IMR-90 (cell line): ENCODE data around the gene KIFBP. TPM values are rescaled to one million over a fixed set of nuclear protein-coding genes. Genes with fewer than 3 reads are reported as not detected.

Experiments
- ATAC-seq: fragments of 200-7000 bp; cut with Tn5 transposase; 2 replicates; pipeline ENCODE4 v1.9.1; 2020; ENCODE audit warnings: low read depth, mild to moderate bottlenecking, moderate library complexity
- BruUV-seq: library from RNA; stranded (reverse); fragments of 400-500 nt; replicated peaks from 2 replicates; lab custom pipeline; 2021; lab: Mats Ljungman, UMichigan
- CTCF ChIA-PET: fragments of 300-600 bp; formaldehyde crosslinking; extraction: SDS; loops from one replicate; lab custom pipeline; 2021; ENCODE audit warnings: antibody characterized with exemption; lab: Yijun Ruan, JAX
- POLR2A ChIA-PET: fragments of 300-600 bp; sonication (Branson Sonifier 250); formaldehyde crosslinking; loops from one replicate; lab custom pipeline; 2022; ENCODE audit warnings: antibody characterized with exemption; ENCODE audit not compliant: unreplicated experiment; lab: Charles Lee
- DNase-seq: peaks from one replicate; pipeline ENCODE4 v3.0.0; 2013
- H2AFZ ChIP-seq: replicated peaks from 2 replicates; pipeline ENCODE3; 2013; ENCODE audit warnings: low read length, mild to moderate bottlenecking; ENCODE audit not compliant: poor library complexity
- H2AK5ac ChIP-seq: 2 replicates; pipeline ENCODE4 v1.6.1; 2013; ENCODE audit warnings: low read depth, low read length, inconsistent platforms
- H2AK9ac ChIP-seq: replicated peaks from 2 replicates; pipeline ENCODE3; 2013; ENCODE audit warnings: mild to moderate bottlenecking, low read depth, low read length, moderate library complexity; ENCODE audit not compliant: poor library complexity
- H2BK120ac ChIP-seq: 2 replicates; pipeline ENCODE4 v1.6.1; 2013; ENCODE audit warnings: low read depth, low read length, inconsistent platforms
- H2BK15ac ChIP-seq: 3 replicates; pipeline ENCODE4 v1.6.1; 2013; ENCODE audit warnings: low read depth, low read length, inconsistent platforms
- H2BK20ac ChIP-seq: 2 replicates; pipeline ENCODE4 v1.6.1; 2013; ENCODE audit warnings: low read depth, mild to moderate bottlenecking, inconsistent platforms, low read length, moderate library complexity
- H2BK5ac ChIP-seq: 2 replicates; pipeline ENCODE4 v1.6.1; 2013; ENCODE audit warnings: mild to moderate bottlenecking, low read depth, low read length, inconsistent platforms; ENCODE audit not compliant: poor library complexity, severe bottlenecking
- H3K14ac ChIP-seq: replicated peaks from 2 replicates; pipeline ENCODE4 v1.6.1; 2013; ENCODE audit warnings: low read depth, low read length, inconsistent platforms
- H3K18ac ChIP-seq: 2 replicates; pipeline ENCODE4 v1.6.1; 2013; ENCODE audit warnings: low read depth, low read length, control low read depth
- H3K23ac ChIP-seq: 2 replicates; pipeline ENCODE4 v1.6.1; 2013; ENCODE audit warnings: low read depth, low read length, inconsistent platforms
- H3K27ac ChIP-seq: 2 replicates; pipeline ENCODE4 v1.5.1; 2013; ENCODE audit warnings: mild to moderate bottlenecking, control low read depth, low read length; ENCODE audit not compliant: insufficient read depth
- H3K27me3 ChIP-seq: 2 replicates; pipeline ENCODE4 v1.6.1; 2013; ENCODE audit warnings: low read length; ENCODE audit not compliant: control insufficient read depth, insufficient read depth
- H3K36me3 ChIP-seq: 2 replicates; pipeline ENCODE4 v1.6.1; 2013; ENCODE audit warnings: low read length, mixed read lengths; ENCODE audit not compliant: control insufficient read depth, insufficient read depth
- H3K4ac ChIP-seq: 2 replicates; pipeline ENCODE4 v1.6.1; 2013; ENCODE audit warnings: low read depth, low read length, inconsistent platforms
- H3K4me1 ChIP-seq: 2 replicates; pipeline ENCODE4 v1.6.1; 2013; ENCODE audit warnings: low read length, mixed read lengths; ENCODE audit not compliant: control insufficient read depth, insufficient read depth
- H3K4me2 ChIP-seq: 2 replicates; pipeline ENCODE4 v1.6.1; 2013; ENCODE audit warnings: low read depth, mild to moderate bottlenecking, control low read depth, low read length, moderate library complexity
- H3K4me3 ChIP-seq: 2 replicates; pipeline ENCODE4 v1.5.1; 2013; ENCODE audit warnings: low read depth, mild to moderate bottlenecking, control low read depth, low read length, moderate library complexity; ENCODE audit not compliant: insufficient read depth
- H3K56ac ChIP-seq: 2 replicates; pipeline ENCODE4 v1.6.1; 2013; ENCODE audit warnings: low read length, inconsistent platforms; ENCODE audit not compliant: insufficient read depth; ENCODE audit errors: extremely low read depth
- H3K79me1 ChIP-seq, 2 experiments: 2 replicates each; pipeline ENCODE4 v1.6.1; 2013; ENCODE audit warnings: low read length in 2 of 2, inconsistent platforms in 1 of 2, low read depth in 1 of 2
- H3K9ac ChIP-seq: 2 replicates; pipeline ENCODE4 v1.6.1; 2013; ENCODE audit warnings: low read depth, low read length, control low read depth
- H3K9me1 ChIP-seq: 2 replicates; pipeline ENCODE4 v1.6.1; 2013; ENCODE audit warnings: low read length, inconsistent platforms; ENCODE audit not compliant: insufficient read depth
- H3K9me3 ChIP-seq: 2 replicates; pipeline ENCODE4 v1.6.1; 2013; ENCODE audit warnings: low read length; ENCODE audit not compliant: control insufficient read depth, insufficient read depth
- H4K20me1 ChIP-seq: 2 replicates; pipeline ENCODE4 v1.6.1; 2013; ENCODE audit warnings: low read length, inconsistent platforms; ENCODE audit not compliant: insufficient read depth
- H4K5ac ChIP-seq: 2 replicates; pipeline ENCODE4 v1.6.1; 2013; ENCODE audit warnings: mild to moderate bottlenecking, low read depth, low read length, control low read depth
- H4K8ac ChIP-seq, 2 experiments: 2 replicates each; pipeline ENCODE4 v1.6.1; 2013; ENCODE audit warnings: low read depth in 2 of 2, low read length in 2 of 2, control low read depth in 1 of 2, inconsistent platforms in 1 of 2
- H4K91ac ChIP-seq: 2 replicates; pipeline ENCODE4 v1.6.1; 2013; ENCODE audit warnings: low read depth, low read length, inconsistent platforms; ENCODE audit not compliant: insufficient read depth
- BHLHE40 ChIP-seq: fragments of 150-350 bp; IDR thresholded peaks from 2 replicates; pipeline ENCODE4 v1.6.1; 2016; ENCODE audit warnings: mild to moderate bottlenecking, low read depth, low read length
- CEBPB ChIP-seq: IDR thresholded peaks from 2 replicates; pipeline ENCODE4 v1.6.1; 2012; ENCODE audit warnings: low read depth, low read length, improper control_type of control experiment
- CHD1 ChIP-seq: IDR thresholded peaks from 2 replicates; pipeline ENCODE4 v1.6.1; 2012; ENCODE audit warnings: low read depth, low read length, improper control_type of control experiment
- CTCF ChIP-seq: conservative IDR thresholded peaks from 2 replicates; pipeline ENCODE4 v1.5.1; 2012; ENCODE audit warnings: mild to moderate bottlenecking, low read depth, low read length, improper control_type of control experiment
- ELK1 ChIP-seq: fragments of 150-350 bp; IDR thresholded peaks from 2 replicates; pipeline ENCODE4 v1.6.1; 2016; ENCODE audit warnings: low read depth, mild to moderate bottlenecking, low read length, moderate library complexity, borderline replicate concordance
- FOS ChIP-seq: fragments of 150-350 bp; IDR thresholded peaks from 2 replicates; pipeline ENCODE4 v1.6.1; 2016; ENCODE audit warnings: low read depth, low read length
- MAFK ChIP-seq: IDR thresholded peaks from 2 replicates; pipeline ENCODE4 v1.6.1; 2012; ENCODE audit warnings: low read depth, low read length, improper control_type of control experiment
- MAZ ChIP-seq: IDR thresholded peaks from 2 replicates; pipeline ENCODE4 v1.6.1; 2012; ENCODE audit warnings: low read depth, mild to moderate bottlenecking, low read length, improper control_type of control experiment, moderate library complexity, borderline replicate concordance
- MXI1 ChIP-seq: IDR thresholded peaks from 2 replicates; pipeline ENCODE4 v1.6.1; 2012; ENCODE audit warnings: low read depth, mild to moderate bottlenecking, low read length, moderate library complexity, borderline replicate concordance
- NFE2L2 ChIP-seq: fragments of 150-350 bp; IDR thresholded peaks from 2 replicates; pipeline ENCODE4 v1.6.1; 2016; ENCODE audit warnings: low read depth, mild to moderate bottlenecking, low read length
- POLR2A ChIP-seq: IDR thresholded peaks from 2 replicates; pipeline ENCODE4 v1.6.1; 2012; ENCODE audit warnings: mild to moderate bottlenecking, low read depth, low read length
- RAD21 ChIP-seq: IDR thresholded peaks from 2 replicates; pipeline ENCODE4 v1.6.1; 2012; ENCODE audit warnings: low read length, improper control_type of control experiment
- RCOR1 ChIP-seq: IDR thresholded peaks from 2 replicates; pipeline ENCODE4 v1.6.1; 2012; ENCODE audit warnings: mild to moderate bottlenecking, low read length, improper control_type of control experiment; ENCODE audit not compliant: insufficient replicate concordance
- RFX5 ChIP-seq: IDR thresholded peaks from 2 replicates; pipeline ENCODE4 v1.8.0; 2012; ENCODE audit warnings: low read depth, mild to moderate bottlenecking, low read length, moderate library complexity
- SMC3 ChIP-seq: fragments of 150-350 bp; IDR thresholded peaks from 2 replicates; pipeline ENCODE4 v1.6.1; 2016; ENCODE audit warnings: low read depth, mild to moderate bottlenecking, antibody characterized with exemption, low read length, moderate library complexity
- WGBS, 2 experiments: methylation state at CpG; one replicate each; pipeline versions ENCODE4 v1.1.5 to v1.1.7; 2013; ENCODE audit warnings: missing lambda C conversion rate in 2 of 2; ENCODE audit not compliant: insufficient read length in 1 of 2; ENCODE audit errors: extremely low coverage in 2 of 2; 5-methylcytosine and 5-hydroxymethylcytosine counted together
- dilution Hi-C: fragments of 300-500 bp; cut with HindIII; formaldehyde crosslinking; loops from one replicate; pipeline ENCODE4 v1.14.3; 2018; ENCODE audit warnings: low sequenced_read_pairs; ENCODE audit not compliant: unreplicated experiment
- in situ Hi-C: fragments of 300-500 bp; cut with MboI; formaldehyde crosslinking; loops from 3 replicates; pipeline ENCODE4 v1.14.3; 2019; ENCODE audit warnings: low sequenced_read_pairs, inconsistent platforms, mixed read lengths
- intact Hi-C: fragments of 100-400 bp; cut with micrococcal nuclease; formaldehyde crosslinking; loops from 2 replicates; pipeline ENCODE4 v1.10.0; 2022
- polyA plus RNA-seq, 3 experiments: library from polyadenylated mRNA; depleted of rRNA; stranded (reverse); fragments of >200 nt; gene quantifications; 2 replicates each; pipeline ENCODE4 v1.2.3, GENCODE V29; 2012; ENCODE audit warnings: low replicate concordance in 1 of 3
- total RNA-seq: library from RNA; depleted of rRNA; stranded (reverse); fragments of >200 nt; gene quantifications from 2 replicates; pipeline ENCODE4 v1.2.3, GENCODE V29; 2012
- TF ChIP-seq, protein P1 (sequence below): fragments of 150-350 bp; IDR thresholded peaks from 2 replicates; pipeline ENCODE4 v1.6.1; 2017; ENCODE audit warnings: mild to moderate bottlenecking, antibody characterized with exemption, low read length, low read depth

KIFBP gene
- total and polyA plus RNA-seq, 2 of the 4 experiments (the other 2 are of a cell fraction), result 30.6 to 51.3 TPM

DNA sequence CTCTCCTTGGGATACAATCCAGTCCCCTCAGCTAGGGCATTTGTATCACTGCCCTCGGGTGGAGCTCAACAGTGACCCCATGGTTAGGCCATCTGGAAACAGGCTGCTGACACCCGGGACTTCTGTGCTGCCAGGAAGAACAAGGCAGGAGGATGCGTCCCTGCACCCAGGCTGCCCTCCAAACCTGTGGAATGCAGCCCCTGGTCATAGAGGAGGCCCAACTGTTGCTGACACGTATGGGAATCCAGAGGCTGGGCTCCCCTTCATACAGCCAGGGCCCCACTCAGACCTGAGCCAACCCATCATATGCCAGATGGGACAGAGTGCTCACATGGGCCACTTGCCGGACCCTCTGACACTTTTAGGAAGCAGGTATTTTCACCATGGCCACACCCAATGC, 53.8 kb downstream of the KIFBP start:
- ChIA-PET POLR2A (no interaction called here), CTCF (no interaction called here)
- Histone ChIP-seq H4K91ac (no peak overlapping the region), H2BK5ac (no peak overlapping the region), H4K20me1 (no peaks in the 10 kb centered on the region), H3K4me3 (no peak overlapping the region), H3K4me2 (no peak overlapping the region), H3K56ac (no peak overlapping the region), H3K23ac (no peak overlapping the region), H4K5ac (no peak overlapping the region), H2AK5ac (no peak overlapping the region), H3K9me1 (peaks cover 4% of the 10 kb centered on the region; the same call in 1 of the 2 replicates), H3K14ac (no peak overlapping the region), H3K27ac (no peak overlapping the region), H3K9me3 (no peaks in the 10 kb centered on the region), H3K9ac (no peak overlapping the region), H3K4ac (no peak overlapping the region), H3K36me3 (no peaks in the 10 kb centered on the region), H4K8ac (no peak overlapping the region), H3K18ac (no peak overlapping the region), H2AFZ (no peak overlapping the region), H2AK9ac (no peak overlapping the region), H3K4me1 (peaks cover 7% of the 10 kb centered on the region), H3K27me3 (no peaks in the 10 kb centered on the region), H2BK20ac (no peak overlapping the region), H3K79me1 (no peaks in the 10 kb centered on the region), H2BK120ac (no peak overlapping the region), H2BK15ac (no peak overlapping the region)
- 61% methylated on average over 3 of the region's 5 CpGs; no CpG with 5 or more reads in 1 of the 2 experiments for WGBS, 2 experiments
- in situ Hi-C loops (no loop called here), intact Hi-C loops (no loop called here), dilution Hi-C loops (no loop called here)
- no TSS peak for BruUV-seq
- no peak for ATAC-seq
- DNase-seq, result no peak
- no peak for TF ChIP-seq RCOR1
- no peak for TF ChIP-seq RFX5
- no peak for TF ChIP-seq ELK1
- no peak for TF ChIP-seq CHD1
- TF ChIP-seq FOS, result no peak
- no peak for TF ChIP-seq CTCF
- TF ChIP-seq CEBPB, result no peak
- no peak for TF ChIP-seq MXI1
- no peak for TF ChIP-seq NFE2L2
- TF ChIP-seq SMC3, result no peak
- no peak for TF ChIP-seq RAD21
- TF ChIP-seq POLR2A, result no peak
- no peak for TF ChIP-seq MAFK
- TF ChIP-seq, protein P1, sequence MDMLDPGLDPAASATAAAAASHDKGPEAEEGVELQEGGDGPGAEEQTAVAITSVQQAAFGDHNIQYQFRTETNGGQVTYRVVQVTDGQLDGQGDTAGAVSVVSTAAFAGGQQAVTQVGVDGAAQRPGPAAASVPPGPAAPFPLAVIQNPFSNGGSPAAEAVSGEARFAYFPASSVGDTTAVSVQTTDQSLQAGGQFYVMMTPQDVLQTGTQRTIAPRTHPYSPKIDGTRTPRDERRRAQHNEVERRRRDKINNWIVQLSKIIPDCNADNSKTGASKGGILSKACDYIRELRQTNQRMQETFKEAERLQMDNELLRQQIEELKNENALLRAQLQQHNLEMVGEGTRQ, result no peak
- TF ChIP-seq MAZ, result no peak
- TF ChIP-seq BHLHE40, result no peak
